Midbrain (tissue), 1 donor: ENCODE results near the gene ADAM12.

ENCODE experiments used
- DNase-seq: peaks from one replicate; lab custom pipeline; 2025; lab: John Stamatoyannopoulos, UW

The ADAM12 gene

GRCh38 chr10:126212738-126213137, 175.5 kb downstream of the ADAM12 start:
- no peak for DNase-seq

GRCh38 chr10:126210051-126210651, 178.1 kb downstream of the ADAM12 start:
- DNase-seq = no peak

DNA sequence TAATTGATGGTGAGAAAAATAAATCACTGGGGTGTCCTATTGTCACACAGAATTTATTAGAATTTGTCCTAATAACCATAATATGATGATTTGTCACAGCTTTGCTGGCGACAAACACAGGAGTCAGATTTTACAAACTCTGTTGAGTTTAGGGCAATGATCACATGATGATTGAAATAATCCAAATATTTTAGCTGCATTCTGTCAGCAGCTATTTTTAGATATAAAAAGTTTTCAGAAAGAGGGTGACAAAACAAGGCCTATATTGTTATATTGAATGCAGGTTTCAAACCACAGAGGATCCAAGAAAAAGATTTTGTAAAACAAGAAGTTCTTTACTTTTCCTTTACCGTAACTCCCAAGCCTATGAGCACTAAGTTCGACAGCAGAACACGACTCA, 178.8 kb downstream of the ADAM12 start:
- no peak for DNase-seq

DNA sequence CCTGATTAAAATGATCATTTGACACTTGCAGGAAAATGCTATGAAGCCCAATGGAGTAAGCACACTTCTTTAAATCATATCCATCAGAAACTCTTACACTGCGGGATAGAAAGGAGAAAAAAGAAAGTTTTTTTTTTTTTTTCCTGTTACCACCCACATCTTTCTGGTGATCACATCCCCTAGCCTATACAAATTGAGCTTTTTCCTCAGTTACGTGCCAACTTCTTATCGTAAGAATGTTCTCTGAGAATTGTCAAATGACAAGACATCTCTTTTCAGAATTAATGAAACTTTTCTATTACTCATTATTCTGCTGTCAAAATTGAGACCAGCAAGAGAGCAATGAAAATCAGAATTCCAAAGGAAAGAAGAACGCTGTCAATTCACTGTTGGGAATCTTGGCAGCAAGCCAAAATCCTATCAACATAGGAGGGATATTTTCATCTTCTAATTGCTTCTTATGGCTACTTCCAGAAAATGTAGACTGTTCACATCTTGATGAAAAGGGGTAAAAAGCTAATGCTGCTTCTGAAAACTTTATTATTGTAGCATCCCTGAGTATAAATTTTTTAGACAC, 179.5 kb downstream of the ADAM12 start:
- no peak for DNase-seq

DNA sequence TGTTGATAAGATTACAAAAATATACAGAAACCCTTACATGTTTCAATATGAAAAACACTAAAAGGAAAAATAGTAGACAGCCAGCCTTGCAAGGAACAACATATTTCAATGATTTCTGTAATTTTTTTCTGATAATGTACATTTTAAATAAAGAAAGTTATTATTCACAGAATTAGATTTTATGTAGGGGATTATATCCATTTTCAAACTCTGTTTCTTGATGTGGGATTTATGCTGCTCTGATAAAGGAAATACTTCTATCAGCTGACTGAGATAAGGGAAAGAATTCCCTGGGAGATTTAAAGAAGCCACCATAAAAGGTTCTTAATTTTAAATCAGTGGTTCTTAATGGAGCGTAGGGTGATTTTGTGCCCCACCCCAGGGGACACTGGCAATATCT, 180.4 kb downstream of the ADAM12 start:
- no peak for DNase-seq

GRCh38 chr10:126207313-126207771, 180.9 kb downstream of the ADAM12 start:
- no peak for DNase-seq

DNA sequence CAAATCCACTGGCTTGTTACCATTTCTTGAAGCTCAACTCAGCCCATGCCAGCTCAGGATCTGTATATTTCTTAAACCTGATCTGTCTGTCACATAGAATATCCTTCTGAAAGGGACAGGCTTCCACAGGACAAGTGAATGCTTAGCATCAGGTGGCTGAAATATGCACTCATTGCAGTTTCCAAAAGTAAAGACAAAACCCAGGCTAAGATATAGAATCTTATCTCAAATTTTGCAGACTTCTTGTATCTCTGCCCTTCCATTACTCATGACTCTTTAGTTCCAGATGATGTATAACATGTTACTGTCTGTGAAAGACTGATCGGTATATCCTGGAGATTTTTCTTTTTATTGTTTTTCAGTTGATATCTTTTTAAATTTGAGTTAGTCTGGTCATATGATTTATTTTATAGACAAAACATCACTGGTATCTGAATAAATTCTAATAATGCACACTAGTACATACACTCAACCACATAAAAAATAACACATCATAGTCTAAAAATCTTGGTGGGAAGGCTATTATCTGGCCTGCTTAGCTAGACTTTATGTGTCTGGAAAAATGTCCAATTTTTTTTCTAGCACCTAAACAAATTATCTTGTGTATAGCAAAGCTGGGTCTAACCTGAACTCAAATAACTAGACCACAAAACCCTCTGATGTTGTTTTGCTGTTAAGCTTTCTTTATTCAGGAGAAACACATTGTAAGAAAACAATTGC, 182.6 kb downstream of the ADAM12 start:
- DNase-seq = no peak

- DNase-seq = no peak
Measured at GRCh38 chr10:126204320-126204719, 184.0 kb downstream of the ADAM12 start.

GRCh38 chr10:126203746-126204145, 184.5 kb downstream of the ADAM12 start:
- DNase-seq = no peak

- no peak for DNase-seq
Measured at GRCh38 chr10:126201603-126202002, 186.7 kb downstream of the ADAM12 start.

DNA sequence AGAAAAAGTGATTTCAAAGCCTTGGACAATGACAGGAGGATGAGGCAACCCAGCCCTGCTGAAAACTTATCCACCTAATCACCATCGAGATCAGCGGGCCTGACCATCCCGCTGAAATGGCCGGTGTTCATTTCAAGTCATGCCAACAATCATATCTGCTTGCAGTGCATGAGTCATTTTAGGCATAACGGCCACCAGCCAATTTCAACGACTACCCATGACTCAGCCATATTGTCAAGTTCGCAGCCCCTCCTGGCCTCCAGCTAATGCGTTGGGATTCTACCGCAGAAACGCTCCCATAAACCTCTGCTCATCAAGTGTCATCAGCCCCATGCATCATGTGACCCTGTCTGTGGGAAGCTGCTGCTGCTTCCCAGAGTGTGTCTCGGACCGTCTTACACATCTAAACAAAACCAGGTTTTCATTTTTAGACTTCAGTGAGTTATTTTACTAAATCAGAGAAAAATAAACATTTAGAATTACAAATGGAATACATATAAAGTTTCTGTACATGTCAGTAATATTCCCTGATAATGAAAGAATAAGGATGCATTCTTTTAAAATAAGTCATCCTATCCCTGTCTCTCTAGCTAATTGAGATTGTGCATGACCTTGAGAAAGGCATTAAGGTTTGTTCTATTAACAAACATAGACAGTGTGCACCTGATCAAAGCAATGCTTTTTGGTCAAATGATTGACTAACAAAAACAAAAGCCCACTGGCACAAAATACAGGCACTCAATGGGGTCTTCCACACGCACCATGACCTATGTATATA, 188.9 kb downstream of the ADAM12 start:
- DNase-seq = no peak

DNA sequence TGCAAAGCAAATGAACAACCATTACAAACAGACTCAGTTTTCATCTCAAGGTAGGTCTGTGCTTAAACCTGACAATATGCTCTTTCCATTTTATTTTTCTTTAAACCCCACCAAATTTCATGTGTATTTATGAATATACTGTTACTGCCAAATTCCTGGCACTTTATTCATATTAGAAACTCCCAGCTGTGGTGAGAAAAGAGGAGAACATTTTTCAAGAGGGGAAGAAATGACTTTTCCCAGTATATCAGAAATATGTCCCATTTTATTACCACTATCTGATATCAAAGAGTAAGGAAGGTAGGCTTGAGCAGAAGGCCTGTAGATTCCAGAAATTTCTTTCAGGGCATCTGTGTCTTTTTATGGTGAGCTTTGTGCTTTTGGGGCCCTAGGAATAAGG, 189.6 kb downstream of the ADAM12 start:
- DNase-seq = no peak

- DNase-seq = no peak
Measured at GRCh38 chr10:126197036-126197543, 191.2 kb downstream of the ADAM12 start.

DNA sequence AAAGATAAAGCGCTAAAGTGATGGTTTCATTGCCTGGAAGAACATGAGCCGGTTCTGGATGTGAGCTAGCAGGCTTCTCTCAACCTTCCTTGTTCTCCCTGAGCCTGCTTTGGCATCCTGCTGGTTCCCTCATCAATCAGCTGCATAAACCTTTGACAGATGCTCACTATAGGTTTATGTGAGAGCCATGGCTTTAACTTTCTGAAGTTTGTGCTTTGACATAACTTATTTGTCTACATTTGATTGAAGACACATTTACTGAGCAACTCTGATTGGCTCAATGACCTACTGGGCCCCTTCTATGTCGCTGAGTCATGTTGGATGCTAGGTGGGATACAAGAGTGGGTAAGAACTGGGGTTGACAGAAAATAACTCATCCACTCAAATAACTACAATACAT, 192.0 kb downstream of the ADAM12 start:
- DNase-seq = no peak

DNA sequence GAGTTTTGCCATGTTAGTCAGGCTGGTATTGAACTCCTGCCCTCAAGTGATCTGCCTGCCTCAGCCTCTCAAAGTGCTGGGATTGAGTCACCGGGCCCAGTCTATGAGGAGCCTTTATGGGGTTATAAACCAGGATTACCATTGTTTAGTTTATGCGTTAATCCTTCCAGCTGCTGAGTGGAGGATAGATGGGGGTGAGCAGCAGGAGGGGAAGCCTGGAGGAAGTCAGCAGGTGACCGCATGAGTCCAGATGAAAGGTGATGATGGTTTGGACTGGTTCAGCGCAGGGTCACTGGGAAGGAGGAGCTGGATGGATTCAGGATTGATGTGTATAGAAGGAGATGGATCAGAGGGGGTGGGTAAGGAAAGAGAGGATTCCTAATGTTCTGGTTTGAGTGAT, 197.1 kb downstream of the ADAM12 start:
- DNase-seq = no peak

DNA sequence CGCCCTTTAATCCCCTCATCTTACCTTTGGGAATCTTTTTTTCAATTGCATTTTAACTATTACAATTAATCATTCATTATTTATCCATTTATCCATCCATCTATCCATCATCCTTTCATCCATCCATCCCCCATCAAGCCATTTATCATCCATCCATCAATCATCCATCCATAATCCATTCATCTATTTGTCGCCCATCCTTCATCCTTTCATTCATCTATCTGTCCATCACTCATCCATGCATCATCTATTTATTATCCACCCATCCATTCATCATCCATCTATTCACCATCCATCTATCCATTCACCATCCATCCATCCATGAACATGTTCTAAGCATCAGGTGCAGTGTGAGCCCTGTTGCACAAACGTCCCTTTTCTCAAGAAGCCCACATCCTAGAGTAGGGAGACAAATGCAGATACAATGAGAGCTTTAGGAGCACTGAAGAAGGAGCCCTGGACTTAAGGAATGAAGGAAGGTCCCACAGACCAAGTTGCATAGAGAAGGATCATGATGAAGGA, 199.5 kb downstream of the ADAM12 start:
- no peak for DNase-seq

DNA sequence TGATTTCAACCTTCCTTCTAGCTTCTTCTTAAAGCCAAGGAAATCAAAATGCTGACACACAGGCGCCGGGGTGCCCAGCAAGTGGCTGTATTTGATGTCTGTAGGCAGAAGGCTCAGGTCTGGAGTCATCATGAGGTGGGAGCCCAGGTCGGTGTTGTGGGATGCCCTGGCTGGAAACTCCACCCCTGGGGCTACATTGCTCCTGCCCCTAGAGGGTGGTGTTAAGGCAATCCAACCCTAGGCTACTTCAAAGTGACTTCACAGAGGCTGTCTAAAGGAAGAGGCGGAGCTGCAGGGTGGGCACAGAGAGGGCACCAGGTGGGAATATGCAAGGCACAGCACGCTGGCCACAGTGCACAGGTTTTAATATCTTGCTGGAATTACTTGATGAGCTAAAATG, 200.9 kb downstream of the ADAM12 start:
- no peak for DNase-seq

GRCh38 chr10:126186766-126187165, 201.5 kb downstream of the ADAM12 start:
- no peak for DNase-seq

DNA sequence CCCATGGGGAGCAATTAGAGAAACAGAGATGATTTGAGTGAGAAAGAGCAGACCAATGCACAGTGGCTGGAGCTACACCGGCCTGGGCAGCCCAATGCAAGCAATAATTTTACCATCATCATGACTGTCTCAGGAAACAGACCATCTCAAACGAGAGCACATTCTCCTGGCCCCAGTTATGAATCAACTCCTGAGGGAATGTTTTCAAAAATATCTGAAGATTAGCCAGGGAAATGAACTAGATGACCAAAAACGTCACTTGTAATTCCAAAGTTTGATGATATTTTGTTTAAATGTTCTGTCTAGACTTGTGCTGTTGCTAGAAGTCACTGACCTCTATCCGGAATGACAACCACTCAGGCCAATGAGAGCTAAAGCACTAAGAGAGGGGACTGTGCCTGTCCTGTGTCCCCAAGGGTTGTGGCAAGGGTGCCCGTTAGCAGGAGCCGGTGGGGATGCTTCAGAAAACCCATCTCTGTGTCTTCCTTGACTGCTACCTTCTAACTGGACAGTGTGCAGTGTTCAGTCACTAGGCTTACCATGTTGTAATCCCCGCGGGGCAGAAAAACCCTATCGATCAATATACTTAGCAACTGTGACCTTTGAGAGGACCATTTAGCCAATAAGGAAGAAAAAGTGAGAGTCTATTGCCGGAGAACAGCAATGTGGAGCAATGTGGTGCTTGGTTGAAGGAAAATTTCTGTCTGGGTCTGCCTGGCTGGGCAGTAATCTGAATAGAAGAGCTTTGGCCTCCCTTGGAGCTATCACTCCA, 202.4 kb downstream of the ADAM12 start:
- DNase-seq = no peak

GRCh38 chr10:126181626-126182025, 206.7 kb downstream of the ADAM12 start:
- no peak for DNase-seq

- DNase-seq = no peak
Measured at GRCh38 chr10:126179637-126180036, 208.6 kb downstream of the ADAM12 start.
